SU-DHL-6 (cell line): Measurements from ENCODE around the gene HESX1.

Source experiments
- H2AFZ ChIP-seq: fragments of 200-600 bp; sonication (generic); 2 replicates; pipeline ENCODE4 v1.6.1; 2014; ENCODE audit warnings: low read depth, mild to moderate bottlenecking, moderate library complexity, mixed read lengths, antibody characterized with exemption, low read length; ENCODE audit not compliant: severe bottlenecking
- H3F3A ChIP-seq: fragments of 200-600 bp; shearing (Covaris generic); 2 replicates; pipeline ENCODE4 v1.6.0; 2016; ENCODE audit warnings: antibody characterized with exemption, mild to moderate bottlenecking; ENCODE audit not compliant: insufficient read depth
- H3K27ac ChIP-seq: fragments of 200-600 bp; sonication (generic); 2 replicates; pipeline ENCODE4 v1.5.1; 2016; ENCODE audit warnings: low read depth, mild to moderate bottlenecking, low read length, moderate library complexity, mixed read lengths
- H3K27me3 ChIP-seq: fragments of 200-600 bp; sonication (generic), shearing (Covaris generic); 2 replicates; pipeline ENCODE4 v1.6.0; 2014; ENCODE audit warnings: mild to moderate bottlenecking, low read length
- H3K36me3 ChIP-seq: fragments of 200-600 bp; sonication (generic); 2 replicates; pipeline ENCODE4 v1.6.1; 2014; ENCODE audit warnings: mild to moderate bottlenecking, low read length, mixed read lengths
- H3K4me2 ChIP-seq: fragments of 300-600, 200-600 bp; shearing (Covaris generic), sonication (generic); 2 replicates; pipeline ENCODE4 v1.6.0; 2014; ENCODE audit warnings: low read length, low read depth, mild to moderate bottlenecking; ENCODE audit not compliant: poor library complexity, severe bottlenecking
- H3K4me3 ChIP-seq: fragments of 200-600 bp; sonication (generic); 2 replicates; pipeline ENCODE4 v1.5.1; 2014; ENCODE audit warnings: antibody characterized with exemption, low read length, mild to moderate bottlenecking, mixed read lengths; ENCODE audit not compliant: insufficient read depth, poor library complexity, severe bottlenecking
- H3K79me2 ChIP-seq: fragments of 200-600 bp; sonication (generic); 2 replicates; pipeline ENCODE4 v1.6.1; 2014; ENCODE audit warnings: mild to moderate bottlenecking, low read length, moderate library complexity; ENCODE audit not compliant: insufficient read depth
- H3K9ac ChIP-seq: fragments of 200-600 bp; sonication (generic); 2 replicates; pipeline ENCODE4 v1.7.0; 2014; ENCODE audit warnings: mild to moderate bottlenecking, low read length
- H3K9me2 ChIP-seq: fragments of 200-600 bp; sonication (generic); replicated peaks from 2 replicates; pipeline ENCODE4 v1.6.1; 2014; ENCODE audit warnings: low read length; ENCODE audit not compliant: insufficient read depth
- H3K9me3 ChIP-seq: fragments of 200-600 bp; sonication (generic); 2 replicates; pipeline ENCODE4 v1.6.1; 2014; ENCODE audit warnings: low read length, mixed read lengths; ENCODE audit not compliant: insufficient read depth
- H4K20me1 ChIP-seq: fragments of 200-600 bp; sonication (generic); 2 replicates; pipeline ENCODE4 v1.6.1; 2014; ENCODE audit warnings: low read depth, mild to moderate bottlenecking, antibody characterized with exemption, low read length, moderate library complexity, mixed read lengths
- CTCF ChIP-seq: fragments of 200-600 bp; sonication (generic); IDR thresholded peaks from one replicate; pipeline ENCODE4 v1.5.1; 2017; ENCODE audit warnings: antibody characterized with exemption, mild to moderate bottlenecking, low read length, moderate library complexity; ENCODE audit not compliant: insufficient read depth, poor library complexity, severe bottlenecking
- EZH2phosphoT487 ChIP-seq: fragments of 200-600 bp; sonication (generic), shearing (Covaris generic); conservative IDR thresholded peaks from 2 replicates; pipeline ENCODE4 v1.6.1; 2018; ENCODE audit warnings: mild to moderate bottlenecking, antibody characterized with exemption, low read length, moderate library complexity, mixed read lengths

HESX1 gene

GRCh38 chr3:57227204-57227929 is 27.6 kb upstream of the HESX1 start, which contains the start of gene APPL1:
Gene APPL1 (plus strand): TSS chr3:57227729. CDS start chr3:57227884, 155 bp downstream.
- no peaks in the 10 kb centered on the region for H3K36me3 ChIP-seq
- peak within 1 kb of the TSS; percentile 93 for H3K9ac ChIP-seq
- H3K9me2 ChIP-seq: no peaks in the 10 kb centered on the region
- no peaks in the 10 kb centered on the region for H3K27me3 ChIP-seq
- peak within 1 kb of the TSS; percentile 93 for H3K4me3 ChIP-seq
- no peaks in the 10 kb centered on the region for H3K9me3 ChIP-seq
- H3K27ac ChIP-seq: peak within 1 kb of the TSS; percentile 71
- TF ChIP-seq EZH2phosphoT487: no peak
- TF ChIP-seq CTCF: no peak
- peak within 1 kb of the TSS; percentile 99 for H2AFZ ChIP-seq
- H3K4me2 ChIP-seq: peak within 1 kb of the TSS; percentile 99
- H4K20me1 ChIP-seq: no peaks in the 10 kb centered on the region
- H3K79me2 ChIP-seq: peaks cover 45% of the 10 kb centered on the region
- peaks cover 29% of the 10 kb centered on the region for H3F3A ChIP-seq

- H3K79me2 ChIP-seq: peaks cover 33% of the 10 kb centered on the region
- no peaks in the 10 kb centered on the region for H4K20me1 ChIP-seq
- no peak overlapping the region for H3K4me3 ChIP-seq
- peaks cover 23% of the 10 kb centered on the region for H3F3A ChIP-seq
- H3K9me3 ChIP-seq: no peaks in the 10 kb centered on the region
- no peak for TF ChIP-seq CTCF
- no peak for TF ChIP-seq EZH2phosphoT487
- no peak overlapping the region for H3K9ac ChIP-seq
- H3K27ac ChIP-seq: no peak overlapping the region
- H3K27me3 ChIP-seq: no peaks in the 10 kb centered on the region
- no peaks in the 10 kb centered on the region for H3K9me2 ChIP-seq
- peak overlapping the region; percentile 95 for H3K4me2 ChIP-seq
- H2AFZ ChIP-seq: peak overlapping the region; percentile 99
- H3K36me3 ChIP-seq: no peaks in the 10 kb centered on the region
These were observed 26.4 kb upstream of the HESX1 start for GRCh38 chr3:57226176-57226575.

GRCh38 chr3:57224856-57225255 is 25.1 kb upstream of the HESX1 start:
- H3K4me2 ChIP-seq: no peak overlapping the region
- no peak overlapping the region for H2AFZ ChIP-seq
- peaks cover 19% of the 10 kb centered on the region for H3K79me2 ChIP-seq
- TF ChIP-seq EZH2phosphoT487 (no peak), CTCF (no peak)
- no peaks in the 10 kb centered on the region for H3K9me3 ChIP-seq
- H3K9ac ChIP-seq: no peak overlapping the region
- no peaks in the 10 kb centered on the region for H3K27me3 ChIP-seq
- peaks cover 18% of the 10 kb centered on the region for H3F3A ChIP-seq
- no peaks in the 10 kb centered on the region for H4K20me1 ChIP-seq
- no peaks in the 10 kb centered on the region for H3K9me2 ChIP-seq
- H3K36me3 ChIP-seq: no peaks in the 10 kb centered on the region
- H3K27ac ChIP-seq: no peak overlapping the region
- H3K4me3 ChIP-seq: no peak overlapping the region
